HG02763 (cell line): ENCODE results near the gene JOSD2.
"Not testable (repeated sequence)": the region's sequence is repeated elsewhere in the genome, so short reads cannot be mapped to it uniquely, and the experiment has no call there.

ENCODE experiments used
- ATAC-seq: cut with Tn5 transposase; IDR thresholded peaks from one replicate; pipeline ENCODE4 v1.9.1; 2021; ENCODE audit warnings: mild to moderate bottlenecking, moderate library complexity; ENCODE audit not compliant: unreplicated experiment

JOSD2 gene

DNA sequence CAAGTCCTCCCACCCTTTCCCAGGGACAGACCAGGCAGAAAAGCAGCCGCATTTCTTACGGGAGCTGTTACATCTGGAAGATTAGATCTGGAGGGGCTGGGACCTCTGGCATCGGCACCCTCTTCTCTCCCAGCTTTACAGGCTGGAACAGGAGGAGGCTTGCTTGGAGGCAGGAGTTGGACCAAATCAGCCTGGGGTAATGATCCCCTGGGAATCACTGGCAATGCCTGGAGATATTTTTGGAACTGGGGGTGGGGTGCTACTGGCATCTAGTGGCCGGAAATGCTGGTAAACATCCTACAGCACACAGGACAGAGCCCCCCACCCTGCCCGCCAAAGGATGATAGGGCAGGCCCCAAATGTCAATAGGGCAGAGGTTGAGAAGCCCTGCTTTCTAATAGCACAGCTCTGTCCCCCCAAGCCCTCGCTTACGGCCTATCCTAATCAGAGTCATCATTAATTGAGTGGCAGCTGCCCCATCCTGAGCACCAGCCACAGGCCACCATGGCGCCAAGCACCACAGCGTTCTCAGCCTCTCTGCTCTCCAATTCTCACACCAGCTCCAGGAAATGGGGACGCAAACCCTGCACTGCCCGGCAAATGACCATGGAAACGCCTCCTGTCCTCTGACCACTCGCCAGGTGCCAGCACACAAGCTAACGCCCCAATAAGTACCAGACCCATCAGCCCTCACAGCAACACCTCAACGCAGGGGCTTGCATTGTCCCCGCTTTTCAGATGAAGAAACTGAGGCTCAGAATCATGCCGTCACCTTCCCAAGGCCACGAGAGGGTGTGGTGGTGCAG is 36.6 kb upstream of the JOSD2 start:
- no peak for ATAC-seq

- no peak for ATAC-seq
These were observed 35.7 kb upstream of the JOSD2 start for GRCh38 chr19:50546527-50547221.

- no peak for ATAC-seq
These were observed 32.0 kb upstream of the JOSD2 start for GRCh38 chr19:50542943-50543342.

GRCh38 chr19:50537769-50538230 is 26.8 kb upstream of the JOSD2 start:
- no peak for ATAC-seq

DNA sequence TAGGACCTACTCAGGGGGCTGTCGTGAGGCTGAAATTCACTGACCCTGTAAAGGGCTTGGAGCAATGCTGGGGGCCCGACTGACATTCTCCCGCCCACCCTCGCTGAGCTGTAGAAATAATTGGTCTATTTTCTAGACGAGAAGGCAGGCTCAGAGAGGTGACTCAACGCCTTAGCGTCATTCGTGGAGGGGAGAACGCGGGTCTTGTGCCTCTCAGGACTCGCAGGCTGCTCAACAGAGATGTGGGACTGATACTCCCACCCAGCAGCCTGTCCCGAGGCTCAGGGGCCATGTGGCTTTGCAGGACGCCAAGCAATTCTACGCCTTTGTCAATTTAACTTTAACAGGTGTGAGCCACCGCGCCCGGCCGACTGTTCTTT is 26.3 kb upstream of the JOSD2 start:
- ATAC-seq = no peak

GRCh38 chr19:50536662-50537305 is 25.8 kb upstream of the JOSD2 start:
- ATAC-seq = no peak

- ATAC-seq = no peak
These were observed 24.7 kb upstream of the JOSD2 start for GRCh38 chr19:50535672-50536187.

DNA sequence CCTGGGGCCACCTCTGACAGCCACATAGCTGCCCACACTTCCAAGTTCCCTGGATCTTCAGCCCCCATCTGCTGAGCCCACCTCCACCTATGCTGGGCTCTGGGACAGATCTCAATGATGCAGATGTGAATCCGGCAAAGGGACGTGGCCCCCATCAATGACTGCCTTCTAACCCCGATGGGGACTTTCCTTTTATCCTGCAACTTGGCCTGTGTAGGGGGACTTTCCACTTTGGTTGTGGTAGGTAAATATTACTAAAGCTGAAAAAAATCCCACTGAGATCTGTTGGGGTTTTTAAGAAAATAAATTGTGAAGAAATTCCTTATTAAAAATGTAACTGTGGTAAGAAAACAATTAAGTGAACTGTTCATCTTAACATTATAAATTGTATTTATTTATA is 23.5 kb upstream of the JOSD2 start:
- no peak for ATAC-seq

DNA sequence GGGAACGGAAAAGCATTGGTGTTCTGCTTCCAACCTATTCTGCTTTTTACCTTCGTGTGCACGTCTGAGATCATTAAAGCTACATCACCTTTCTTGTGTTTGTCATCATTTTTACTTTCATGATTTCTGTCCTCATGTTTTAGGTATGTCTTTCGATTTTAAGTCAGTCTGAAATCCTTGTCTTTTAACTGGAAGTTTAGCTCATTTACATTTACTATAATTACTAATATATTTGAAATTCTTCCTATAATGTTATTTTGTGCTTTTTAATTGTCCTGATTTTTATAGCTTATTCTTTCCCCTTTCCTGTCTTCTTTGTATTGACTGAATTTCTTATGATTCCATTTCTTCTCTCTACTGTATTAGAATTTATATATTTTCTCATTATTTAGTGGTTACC is 22.0 kb upstream of the JOSD2 start:
- no peak for ATAC-seq

DNA sequence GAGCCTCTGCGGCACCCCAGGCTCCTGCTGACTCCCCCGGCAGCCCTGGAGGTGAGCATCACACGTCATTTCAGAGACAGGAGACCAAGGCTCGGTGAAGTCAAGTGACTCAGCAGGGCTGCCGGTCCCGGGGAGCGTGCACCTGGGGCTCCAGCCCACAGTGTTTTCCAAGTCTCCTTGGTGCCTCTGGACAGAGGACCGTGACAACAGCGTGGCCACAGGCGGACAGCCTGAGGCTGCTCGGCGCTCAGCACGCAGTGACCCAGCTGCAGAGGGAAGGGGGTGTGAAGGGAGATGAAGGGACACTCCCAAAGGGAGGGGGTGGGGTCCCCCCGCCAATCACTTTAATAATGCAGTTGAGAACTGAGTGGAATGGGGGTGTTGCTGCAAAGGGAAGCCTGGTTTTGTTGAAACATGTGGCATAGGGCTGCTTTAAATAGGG is 20.2 kb upstream of the JOSD2 start:
- ATAC-seq = no peak

- ATAC-seq = not testable (repeated sequence)
These were observed 17.1 kb upstream of the JOSD2 start for GRCh38 chr19:50528052-50528451.

DNA sequence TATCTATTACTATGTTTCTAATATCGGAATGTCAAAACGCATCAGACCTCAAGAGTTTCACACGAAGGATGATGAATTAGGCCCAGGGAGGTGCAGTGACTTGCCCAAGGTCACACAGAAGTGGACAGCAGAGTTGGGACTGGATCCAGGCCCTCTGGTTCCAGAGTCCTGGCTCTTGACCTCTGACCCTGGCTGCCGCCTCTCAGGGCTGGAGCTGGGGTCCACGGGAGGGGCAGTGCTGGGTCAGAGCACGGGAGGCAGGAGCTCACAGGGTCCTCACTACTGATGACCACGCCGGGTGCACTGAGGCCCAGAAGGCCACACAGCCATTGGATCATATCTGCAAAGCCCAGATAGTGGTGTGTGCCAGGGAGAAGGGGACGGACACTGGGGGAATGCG is 11.9 kb upstream of the JOSD2 start:
- ATAC-seq = no peak

GRCh38 chr19:50520822-50521465 is 10.0 kb upstream of the JOSD2 start:
- no peak for ATAC-seq

DNA sequence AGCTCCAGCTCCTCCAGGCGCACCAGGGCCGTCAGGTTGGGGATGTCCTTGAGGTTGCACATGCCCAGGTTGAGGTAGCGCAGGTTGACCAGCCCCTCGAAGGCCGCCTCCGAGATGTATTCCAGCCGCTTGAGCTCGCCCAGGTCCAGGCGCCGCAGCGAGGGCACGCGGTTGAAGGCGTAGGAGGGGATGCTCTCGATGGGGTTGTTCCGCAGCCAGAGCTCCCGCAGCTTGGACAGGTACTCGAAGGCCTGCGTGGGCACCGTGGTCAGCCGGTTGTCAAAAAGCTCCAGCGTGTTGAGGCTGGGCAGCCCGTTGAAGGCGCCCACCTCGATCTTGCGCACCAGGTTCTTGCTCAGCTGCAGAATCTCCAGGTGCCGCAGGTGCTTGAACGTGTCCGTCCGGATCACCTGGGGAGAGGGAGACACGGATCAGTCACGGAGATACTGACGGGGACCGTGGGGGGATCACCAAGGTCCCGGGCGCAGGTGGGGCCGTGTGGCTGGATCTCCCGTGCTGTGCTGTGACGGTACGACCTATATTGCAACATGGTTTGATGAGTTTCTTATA is 8.1 kb upstream of the JOSD2 start:
- no peak for ATAC-seq

DNA sequence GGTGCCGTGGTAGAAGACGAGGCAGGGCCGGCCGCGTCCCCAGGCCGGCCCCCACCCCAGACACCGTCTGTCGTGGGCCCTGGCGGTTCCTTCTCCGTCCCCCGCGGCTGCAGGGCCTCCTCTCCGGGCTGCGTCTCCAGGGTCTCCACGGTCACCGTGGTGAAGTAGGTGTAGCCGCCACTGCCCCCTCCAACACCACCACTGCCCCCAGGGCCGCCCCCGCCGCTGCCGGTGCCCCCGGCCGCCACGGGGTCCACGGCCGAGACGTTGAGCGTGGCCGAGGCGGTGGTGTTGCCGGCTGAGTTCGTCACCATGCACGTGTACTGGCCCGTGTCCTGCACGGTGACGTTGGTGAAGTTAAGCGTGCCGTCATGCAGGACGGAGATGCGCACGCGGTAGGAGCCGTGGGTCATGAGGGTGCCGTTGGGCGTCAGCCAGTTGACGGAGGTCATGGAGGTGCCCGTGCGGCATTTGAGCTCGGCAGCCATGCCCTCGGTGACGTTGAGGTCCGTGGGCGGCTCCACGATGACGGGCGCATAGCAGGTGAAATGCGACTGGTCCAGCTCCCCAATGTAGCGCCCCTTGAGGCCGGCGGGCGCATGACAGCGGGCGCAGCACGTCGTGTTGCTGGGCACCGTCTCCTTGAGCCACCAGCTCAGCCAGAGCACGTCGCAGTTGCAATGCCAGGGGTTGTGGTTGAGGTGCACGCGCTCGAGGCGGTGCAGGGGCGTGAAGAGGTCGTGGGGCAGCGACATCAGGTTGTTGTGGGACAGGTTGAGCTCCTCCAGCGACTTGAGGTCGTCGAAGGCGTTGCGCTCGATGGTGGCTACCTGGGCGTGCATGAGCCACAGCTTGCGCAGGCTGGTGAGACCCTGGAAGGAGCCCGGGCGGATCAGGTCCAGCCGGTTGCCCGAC is 7.4 kb upstream of the JOSD2 start:
- ATAC-seq = no peak

GRCh38 chr19:50517704-50518075 is 6.7 kb upstream of the JOSD2 start:
- no peak for ATAC-seq

DNA sequence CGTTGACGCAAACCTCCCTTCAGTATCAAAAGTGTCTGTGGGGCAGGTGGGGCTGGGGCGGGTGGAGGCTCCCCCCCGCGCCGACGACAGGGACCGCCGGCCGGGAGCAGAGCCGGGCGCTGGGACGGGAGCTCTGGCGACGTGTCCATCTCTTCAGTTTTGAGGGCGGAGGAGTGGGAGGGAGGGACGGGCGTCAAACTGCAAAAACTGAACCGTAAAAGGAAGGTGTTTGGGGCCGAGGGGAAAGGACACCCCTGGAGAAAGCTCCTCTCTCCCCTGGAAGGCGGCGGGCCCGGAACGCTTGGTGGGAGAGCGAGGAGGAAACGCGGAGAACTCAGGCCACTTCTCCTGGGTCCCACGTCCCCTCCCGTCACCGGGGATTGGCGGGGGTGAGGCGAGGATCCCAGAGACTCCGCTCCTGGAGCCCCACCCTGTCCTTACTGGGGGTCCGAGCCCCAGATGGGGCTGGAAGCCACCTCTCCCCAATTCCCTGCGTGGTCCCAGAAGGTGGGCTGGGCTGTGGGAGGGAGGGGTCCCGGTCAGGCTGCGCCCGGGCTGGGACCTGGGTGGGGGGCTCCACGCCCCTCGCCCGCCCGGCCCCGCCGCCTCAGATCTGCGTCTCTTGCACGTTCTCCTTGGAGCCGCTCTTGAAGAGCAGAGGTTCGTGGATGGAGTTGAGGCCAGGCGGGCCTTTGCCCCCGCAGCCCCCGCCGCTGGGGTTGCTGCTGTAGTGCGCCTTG is 6.1 kb upstream of the JOSD2 start:
- ATAC-seq = no peak

- ATAC-seq = no peak
These were observed 5.5 kb upstream of the JOSD2 start for GRCh38 chr19:50516456-50516855.

DNA sequence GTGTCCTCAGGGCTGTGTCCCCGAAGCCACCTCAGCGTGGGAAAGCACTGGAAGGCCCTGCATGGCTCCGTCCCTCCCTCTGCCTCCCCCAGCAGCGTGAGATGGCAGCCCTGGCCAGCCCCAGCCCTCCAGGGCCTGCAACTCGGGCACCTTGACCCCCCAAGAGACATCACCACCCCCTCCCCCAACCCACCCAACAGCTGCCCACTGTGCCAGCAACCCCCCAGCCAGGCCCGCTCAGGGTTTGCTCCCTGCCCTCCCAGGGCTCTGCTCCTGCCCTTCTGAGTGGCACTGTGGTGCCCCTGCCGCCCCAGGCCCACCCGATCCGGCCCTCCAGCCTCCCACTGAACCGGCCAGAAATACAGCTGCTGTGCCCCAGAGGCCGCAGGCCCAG is 4.2 kb upstream of the JOSD2 start:
- no peak for ATAC-seq
